Fibroblast of villous mesenchyme (primary cell): ENCODE results near the gene MKI67. TPM values are rescaled to one million over a fixed set of nuclear protein-coding genes. Genes with fewer than 3 reads are reported as not detected.
"Not testable (repeated sequence)": the region's sequence is repeated elsewhere in the genome, so short reads cannot be mapped to it uniquely, and the experiment has no call there.

ENCODE experiments used
- DNase-seq: peaks from one replicate; pipeline ENCODE4 v3.0.0-alpha.2; 2010; ENCODE audit warnings: low read depth
- H3K4me3 ChIP-seq: 2 replicates; pipeline ENCODE4 v1.5.1; 2011; ENCODE audit warnings: low read depth, mild to moderate bottlenecking, low read length
- CTCF ChIP-seq: IDR thresholded peaks from 2 replicates; pipeline ENCODE4 v1.5.1; 2012; ENCODE audit warnings: low read depth, mild to moderate bottlenecking, low read length; ENCODE audit not compliant: insufficient read depth
- total RNA-seq: library from RNA; depleted of rRNA; stranded (reverse); fragments of >200 nt; gene quantifications from 2 replicates; pipeline ENCODE4 v1.2.3, GENCODE V29; 2012

The MKI67 gene
- total RNA-seq, 1 donor = 21.2 TPM

- no peak for DNase-seq
- H3K4me3 ChIP-seq = no peak overlapping the region
- TF ChIP-seq CTCF = no peak
These were observed 41.8 kb upstream of the MKI67 start for GRCh38 chr10:128167926-128168520.

GRCh38 chr10:128167123-128167522 lies 40.9 kb upstream of the MKI67 start:
- not testable (repeated sequence) for H3K4me3 ChIP-seq, DNase-seq

- no peak for DNase-seq
- TF ChIP-seq CTCF = no peak
- no peak overlapping the region for H3K4me3 ChIP-seq
These were observed 39.9 kb upstream of the MKI67 start for GRCh38 chr10:128166151-128166550.

- no peak for TF ChIP-seq CTCF
- no peak for DNase-seq
- H3K4me3 ChIP-seq = no peak overlapping the region
These were observed 39.3 kb upstream of the MKI67 start for GRCh38 chr10:128165536-128165935.

- no peak for TF ChIP-seq CTCF
- no peak for DNase-seq
- H3K4me3 ChIP-seq = no peak overlapping the region
These were observed 37.5 kb upstream of the MKI67 start for GRCh38 chr10:128163701-128164100.

GRCh38 chr10:128161031-128161430 lies 34.8 kb upstream of the MKI67 start:
- TF ChIP-seq CTCF = no peak
- no peak overlapping the region for H3K4me3 ChIP-seq
- DNase-seq = no peak

- TF ChIP-seq CTCF = no peak
- no peak overlapping the region for H3K4me3 ChIP-seq
- no peak for DNase-seq
These were observed 34.1 kb upstream of the MKI67 start for GRCh38 chr10:128160297-128160711.
